GM12891 (cell line): ENCODE data around the gene OSER1.

ENCODE experiments used
- PAX5 ChIP-seq: IDR thresholded peaks from 2 replicates; pipeline ENCODE4 v1.6.1; 2011; ENCODE audit warnings: low read length, moderate library complexity, mild to moderate bottlenecking; ENCODE audit not compliant: insufficient read depth, severe bottlenecking
- POLR2A ChIP-seq: IDR thresholded peaks from 2 replicates; pipeline ENCODE4 v1.6.1; 2011; ENCODE audit warnings: low read depth, low read length, control low read depth
- POLR2AphosphoS5 ChIP-seq: IDR thresholded peaks from 2 replicates; pipeline ENCODE4 v1.6.1; 2011; ENCODE audit warnings: low read depth, low read length, control low read depth
- POU2F2 ChIP-seq: IDR thresholded peaks from 2 replicates; pipeline ENCODE4 v1.6.1; 2011; ENCODE audit warnings: low read depth, mild to moderate bottlenecking, control low read depth, low read length, moderate library complexity

DNA sequence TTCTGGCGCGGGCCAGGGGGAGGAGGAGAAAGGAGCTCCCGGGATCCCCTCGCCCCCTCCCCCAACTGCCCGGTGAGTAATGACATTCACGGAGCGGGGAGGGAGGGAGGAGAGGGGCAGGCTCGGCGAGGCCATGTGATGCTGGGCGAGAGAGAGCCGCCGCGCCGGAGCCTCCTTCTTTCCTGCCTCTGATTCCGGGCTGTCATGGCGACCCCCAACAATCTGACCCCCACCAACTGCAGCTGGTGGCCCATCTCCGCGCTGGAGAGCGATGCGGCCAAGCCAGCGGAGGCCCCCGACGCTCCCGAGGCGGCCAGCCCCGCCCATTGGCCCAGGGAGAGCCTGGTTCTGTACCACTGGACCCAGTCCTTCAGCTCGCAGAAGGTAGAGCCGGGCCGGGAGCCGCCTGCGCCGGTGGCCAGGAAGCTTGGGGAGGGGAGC is 36.6 kb upstream of the OSER1 start, which contains the start of gene GDAP1L1:
- no peak for TF ChIP-seq PAX5
- no peak for TF ChIP-seq POLR2AphosphoS5
- TF ChIP-seq POLR2A, result no peak
- no peak for TF ChIP-seq POU2F2
